Measurements from ENCODE around the gene CDK2.

DNA sequence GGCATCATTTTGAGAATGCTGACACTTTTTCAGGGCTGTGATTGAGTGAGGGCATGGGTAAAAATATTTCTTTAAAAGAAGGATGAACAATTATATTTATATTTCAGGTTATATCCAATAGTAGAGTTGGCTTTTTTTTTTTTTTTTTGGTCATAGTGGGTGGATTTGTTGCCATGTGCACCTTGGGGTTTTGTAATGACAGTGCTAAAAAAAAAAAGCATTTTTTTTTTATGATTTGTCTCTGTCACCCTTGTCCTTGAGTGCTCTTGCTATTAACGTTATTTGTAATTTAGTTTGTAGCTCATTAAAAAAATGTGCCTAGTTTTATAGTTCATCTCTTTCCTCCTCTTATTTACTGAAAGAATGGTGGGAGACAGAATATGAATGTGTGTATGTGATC is 5.8 kb downstream of the CDK2 start:
- TF ChIP-seq, protein P1, sequence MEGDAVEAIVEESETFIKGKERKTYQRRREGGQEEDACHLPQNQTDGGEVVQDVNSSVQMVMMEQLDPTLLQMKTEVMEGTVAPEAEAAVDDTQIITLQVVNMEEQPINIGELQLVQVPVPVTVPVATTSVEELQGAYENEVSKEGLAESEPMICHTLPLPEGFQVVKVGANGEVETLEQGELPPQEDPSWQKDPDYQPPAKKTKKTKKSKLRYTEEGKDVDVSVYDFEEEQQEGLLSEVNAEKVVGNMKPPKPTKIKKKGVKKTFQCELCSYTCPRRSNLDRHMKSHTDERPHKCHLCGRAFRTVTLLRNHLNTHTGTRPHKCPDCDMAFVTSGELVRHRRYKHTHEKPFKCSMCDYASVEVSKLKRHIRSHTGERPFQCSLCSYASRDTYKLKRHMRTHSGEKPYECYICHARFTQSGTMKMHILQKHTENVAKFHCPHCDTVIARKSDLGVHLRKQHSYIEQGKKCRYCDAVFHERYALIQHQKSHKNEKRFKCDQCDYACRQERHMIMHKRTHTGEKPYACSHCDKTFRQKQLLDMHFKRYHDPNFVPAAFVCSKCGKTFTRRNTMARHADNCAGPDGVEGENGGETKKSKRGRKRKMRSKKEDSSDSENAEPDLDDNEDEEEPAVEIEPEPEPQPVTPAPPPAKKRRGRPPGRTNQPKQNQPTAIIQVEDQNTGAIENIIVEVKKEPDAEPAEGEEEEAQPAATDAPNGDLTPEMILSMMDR (IDR thresholded peaks at IDR 0.05 in 2 of 3, conservative IDR thresholded peaks at IDR 0.05 in 1 of 3; ENCODE audit: insufficient read depth in 2 of 3, low read depth in 1 of 3, low read length in 3 of 3): no peak
- no peak for TF ChIP-seq MTA2 (IDR thresholded peaks at IDR 0.05; ENCODE audit: low read depth)
- TF ChIP-seq CHD4 (IDR thresholded peaks at IDR 0.05; ENCODE audit: insufficient read depth, insufficient replicate concordance, low read depth, low read length, poor library complexity, severe bottlenecking): no peak
